ENCODE data around the gene MYEOV. TPM values are rescaled to one million over a fixed set of nuclear protein-coding genes. Genes with fewer than 3 reads are reported as not detected.
A peak's percentile ranks its signal among the peaks of the same experiment; 100 is the strongest.

Gene MYEOV
- total and polyA plus RNA-seq, 9 of the 15 experiments (the other 6 are each of a cell fraction or from before 2014, with no cell fraction given) = 10.2 to 133 (median 32.2) TPM

DNA sequence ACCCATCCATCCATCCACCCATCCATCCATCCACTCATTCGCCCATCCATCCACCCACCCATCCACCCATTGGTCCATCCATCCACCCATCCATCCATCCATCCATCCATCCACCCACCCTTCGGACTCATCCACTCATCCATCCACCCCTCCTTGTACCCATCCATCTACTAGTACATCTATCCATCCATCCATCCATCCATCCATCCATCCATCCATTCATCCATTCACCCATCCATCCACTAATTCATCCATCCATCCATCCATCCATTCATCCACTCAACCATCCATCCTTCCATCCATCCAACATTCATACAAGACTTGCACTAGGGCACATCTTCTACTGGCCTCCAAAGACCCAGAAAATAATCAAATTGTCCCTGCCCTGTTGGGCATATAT, 20.0 kb downstream of the MYEOV start:
- Histone ChIP-seq H3K4me3 (no peak overlapping the region), H3K4me2 (ENCODE audit: insufficient read depth, low read length) (no peak overlapping the region), H4K20me1 (replicated peaks; ENCODE audit: control insufficient read depth, insufficient read depth, low read length) (peaks cover 12% of the 10 kb centered on the region), H3K79me2 (ENCODE audit: control insufficient read depth, insufficient read depth, low read length) (no peaks in the 10 kb centered on the region; the same call in 1 of the 3 replicates), H3K9me3 (replicated peaks; ENCODE audit: control insufficient read depth, insufficient read depth, low read depth, low read length) (no peaks in the 10 kb centered on the region), H3K4me1 (replicated peaks in 1 of 2; ENCODE audit: control insufficient read depth in 2 of 2, insufficient read depth in 2 of 2, low read length in 2 of 2) (peaks cover 0 to 3% of the 10 kb centered on the region in 2 experiments; a peak in 1 of 5 replicates), H3K9ac (ENCODE audit: insufficient read depth in 1 of 2, low read depth in 2 of 2, low read length in 2 of 2) (no peak overlapping the region), H3K27ac (ENCODE audit: extremely low read depth, low read depth, low read length) (no peak overlapping the region), H3K9me1 (ENCODE audit: control insufficient read depth, insufficient read depth, low read length) (peaks cover 4% of the 10 kb centered on the region), H3K36me3 (ENCODE audit: control insufficient read depth, insufficient read depth, low read length) (no peaks in the 10 kb centered on the region; the same call in 2 of the 3 replicates), H2AFZ (ENCODE audit: low read depth, low read length) (no peak overlapping the region), H3K27me3 (ENCODE audit: control insufficient read depth in 2 of 2, insufficient read depth in 2 of 2, low read length in 2 of 2) (no peaks in the 10 kb centered on the region)
- in situ Hi-C loops (cut with MboI) (no loop called here), intact Hi-C loops (cut with micrococcal nuclease) (no loop called here)
- BruUV-seq (replicated peaks) = no TSS peak
- ChIA-PET POLR2A (no interaction called here), CTCF (ENCODE audit: low intra/inter-chr PET ratio) (no interaction called here)
- DNase-seq (ENCODE audit: extremely low read depth in 1 of 4, low spot score in 3 of 4) (no peak), FAIRE-seq (no peak), ATAC-seq (no peak)
- no CpG with 5 or more reads among the region's 2 CpGs for WGBS (ENCODE audit: insufficient coverage, low coverage, missing lambda C conversion rate)
- TF ChIP-seq PPARD (CRISPR knock-in tag; IDR thresholded peaks at IDR 0.05) (no peak), BRD4 (IDR thresholded peaks at IDR 0.05) (no peak), SNIP1 (IDR thresholded peaks at IDR 0.05; ENCODE audit: low read depth) (no peak), RNF2 (IDR thresholded peaks at IDR 0.05) (no peak), ZNF23 (CRISPR knock-in tag; IDR thresholded peaks at IDR 0.05) (no peak), EHMT2 (IDR thresholded peaks at IDR 0.05) (peak; percentile 42), PYGO2 (tag; IDR thresholded peaks at IDR 0.05) (no peak), ZNF133 (CRISPR knock-in tag; IDR thresholded peaks at IDR 0.05) (no peak), ATF7 (IDR thresholded peaks at IDR 0.05) (no peak), ZNF140 (CRISPR knock-in tag; IDR thresholded peaks at IDR 0.05) (no peak), CHD4 (IDR thresholded peaks at IDR 0.05; ENCODE audit: insufficient read depth, insufficient replicate concordance, low read depth, low read length, poor library complexity, severe bottlenecking) (no peak), ZNF408 (CRISPR knock-in tag; IDR thresholded peaks at IDR 0.05; ENCODE audit: low read depth) (no peak), ELF4 (CRISPR knock-in tag; IDR thresholded peaks at IDR 0.05) (0 out of 2 replicates have a peak, but pooled peaks have one; percentile 28)
- TF ChIP-seq, protein P1, sequence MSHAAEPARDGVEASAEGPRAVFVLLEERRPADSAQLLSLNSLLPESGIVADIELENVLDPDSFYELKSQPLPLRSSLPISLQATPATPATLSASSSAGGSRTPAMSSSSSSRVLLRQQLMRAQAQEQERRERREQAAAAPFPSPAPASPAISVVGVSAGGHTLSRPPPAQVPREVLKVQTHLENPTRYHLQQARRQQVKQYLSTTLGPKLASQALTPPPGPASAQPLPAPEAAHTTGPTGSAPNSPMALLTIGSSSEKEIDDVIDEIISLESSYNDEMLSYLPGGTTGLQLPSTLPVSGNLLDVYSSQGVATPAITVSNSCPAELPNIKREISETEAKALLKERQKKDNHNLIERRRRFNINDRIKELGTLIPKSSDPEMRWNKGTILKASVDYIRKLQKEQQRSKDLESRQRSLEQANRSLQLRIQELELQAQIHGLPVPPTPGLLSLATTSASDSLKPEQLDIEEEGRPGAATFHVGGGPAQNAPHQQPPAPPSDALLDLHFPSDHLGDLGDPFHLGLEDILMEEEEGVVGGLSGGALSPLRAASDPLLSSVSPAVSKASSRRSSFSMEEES (CRISPR knock-in tag; IDR thresholded peaks at IDR 0.05) = no peak

Measured in K562 (cell line).